Fibroblast of the conjunctiva (primary cell): ENCODE measurements around the gene P2RX5.
"Not testable (repeated sequence)": the region's sequence is repeated elsewhere in the genome, so short reads cannot be mapped to it uniquely, and the experiment has no call there.

Experiments
- DNase-seq: peaks from one replicate; pipeline ENCODE4 v3.0.0-alpha.2; 2010; ENCODE audit warnings: low read depth

Gene P2RX5

GRCh38 chr17:3712811-3713463 is 17.0 kb upstream of the P2RX5 start:
- no peak for DNase-seq

GRCh38 chr17:3710951-3711383 is 15.0 kb upstream of the P2RX5 start:
- no peak for DNase-seq

GRCh38 chr17:3708366-3708765 is 12.4 kb upstream of the P2RX5 start:
- no peak for DNase-seq

- not testable (repeated sequence) for DNase-seq
These were observed 9.7 kb upstream of the P2RX5 start for GRCh38 chr17:3705718-3705984.

GRCh38 chr17:3704931-3705717 is 9.2 kb upstream of the P2RX5 start:
- no peak for DNase-seq

GRCh38 chr17:3702041-3702539 is 6.1 kb upstream of the P2RX5 start:
- DNase-seq = not testable (repeated sequence)

- DNase-seq = no peak
These were observed 4.0 kb upstream of the P2RX5 start for GRCh38 chr17:3699951-3700350.

- no peak for DNase-seq
These were observed 2.2 kb upstream of the P2RX5 start for GRCh38 chr17:3698139-3698538.

- no peak for DNase-seq
These were observed 1.1 kb upstream of the P2RX5 start for GRCh38 chr17:3697103-3697476.

- no peak for DNase-seq
These were observed 729 bp downstream of the P2RX5 start for GRCh38 chr17:3695129-3695722.

- no peak for DNase-seq
These were observed 2.1 kb downstream of the P2RX5 start for GRCh38 chr17:3693829-3694231.

GRCh38 chr17:3693141-3693540 is 2.8 kb downstream of the P2RX5 start:
- no peak for DNase-seq

GRCh38 chr17:3692346-3692745 is 3.6 kb downstream of the P2RX5 start:
- DNase-seq = no peak

GRCh38 chr17:3691617-3692067 is 4.3 kb downstream of the P2RX5 start:
- DNase-seq = no peak

- no peak for DNase-seq
These were observed 5.8 kb downstream of the P2RX5 start for GRCh38 chr17:3690094-3690715.

GRCh38 chr17:3689262-3690093 is 6.5 kb downstream of the P2RX5 start:
- DNase-seq = no peak

- no peak for DNase-seq
These were observed 7.1 kb downstream of the P2RX5 start for GRCh38 chr17:3688852-3689261.

GRCh38 chr17:3688027-3688553 is 7.9 kb downstream of the P2RX5 start:
- no peak for DNase-seq

- no peak for DNase-seq
These were observed 10.8 kb downstream of the P2RX5 start for GRCh38 chr17:3685174-3685573.

- DNase-seq = no peak
These were observed 12.9 kb downstream of the P2RX5 start for GRCh38 chr17:3683054-3683511.

- no peak for DNase-seq
These were observed 13.9 kb downstream of the P2RX5 start for GRCh38 chr17:3682033-3682432.

GRCh38 chr17:3681565-3681964 is 14.4 kb downstream of the P2RX5 start:
- DNase-seq = no peak
